ENCODE data around the gene PRKCA.

DNA sequence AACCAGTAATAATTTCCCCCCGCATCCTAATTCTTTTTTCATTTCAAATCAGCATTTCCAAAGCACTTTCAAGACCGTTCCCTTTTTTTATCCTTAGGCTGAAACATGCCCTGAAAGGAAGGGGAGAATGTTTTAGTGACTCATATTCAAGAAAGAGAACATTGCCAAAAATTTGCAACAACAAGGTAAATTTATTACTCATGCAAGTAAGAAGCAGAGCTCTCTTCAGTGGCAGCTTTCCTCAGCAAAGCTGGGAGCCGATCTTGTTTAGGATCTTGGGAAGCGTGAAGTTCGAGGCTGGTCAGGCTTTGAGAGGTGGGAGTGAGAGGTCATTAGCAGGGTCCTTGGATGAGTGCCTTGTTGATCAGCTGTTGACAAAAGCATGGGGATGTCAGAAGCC lies 129.5 kb downstream of the PRKCA start:
- TF ChIP-seq, protein P1, sequence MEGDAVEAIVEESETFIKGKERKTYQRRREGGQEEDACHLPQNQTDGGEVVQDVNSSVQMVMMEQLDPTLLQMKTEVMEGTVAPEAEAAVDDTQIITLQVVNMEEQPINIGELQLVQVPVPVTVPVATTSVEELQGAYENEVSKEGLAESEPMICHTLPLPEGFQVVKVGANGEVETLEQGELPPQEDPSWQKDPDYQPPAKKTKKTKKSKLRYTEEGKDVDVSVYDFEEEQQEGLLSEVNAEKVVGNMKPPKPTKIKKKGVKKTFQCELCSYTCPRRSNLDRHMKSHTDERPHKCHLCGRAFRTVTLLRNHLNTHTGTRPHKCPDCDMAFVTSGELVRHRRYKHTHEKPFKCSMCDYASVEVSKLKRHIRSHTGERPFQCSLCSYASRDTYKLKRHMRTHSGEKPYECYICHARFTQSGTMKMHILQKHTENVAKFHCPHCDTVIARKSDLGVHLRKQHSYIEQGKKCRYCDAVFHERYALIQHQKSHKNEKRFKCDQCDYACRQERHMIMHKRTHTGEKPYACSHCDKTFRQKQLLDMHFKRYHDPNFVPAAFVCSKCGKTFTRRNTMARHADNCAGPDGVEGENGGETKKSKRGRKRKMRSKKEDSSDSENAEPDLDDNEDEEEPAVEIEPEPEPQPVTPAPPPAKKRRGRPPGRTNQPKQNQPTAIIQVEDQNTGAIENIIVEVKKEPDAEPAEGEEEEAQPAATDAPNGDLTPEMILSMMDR (IDR thresholded peaks at IDR 0.05; ENCODE audit: low read depth, low read length, missing input control): no peak
- TF ChIP-seq YY1 (IDR thresholded peaks at IDR 0.05) (no peak), EGR1 (IDR thresholded peaks at IDR 0.05; ENCODE audit: low read depth in 2 of 2) (no peak), GABPA (IDR thresholded peaks at IDR 0.05 in 1 of 2, conservative IDR thresholded peaks at IDR 0.05 in 1 of 2) (no peak), FOXA1 (IDR thresholded peaks at IDR 0.05) (no peak), NR2F2 (IDR thresholded peaks at IDR 0.05) (no peak), JUND (IDR thresholded peaks at IDR 0.05) (no peak), TAF1 (conservative IDR thresholded peaks at IDR 0.05) (no peak), RAD21 (IDR thresholded peaks at IDR 0.05) (no peak), HNF4A (conservative IDR thresholded peaks at IDR 0.05) (no peak)
- TF ChIP-seq, protein P2, sequence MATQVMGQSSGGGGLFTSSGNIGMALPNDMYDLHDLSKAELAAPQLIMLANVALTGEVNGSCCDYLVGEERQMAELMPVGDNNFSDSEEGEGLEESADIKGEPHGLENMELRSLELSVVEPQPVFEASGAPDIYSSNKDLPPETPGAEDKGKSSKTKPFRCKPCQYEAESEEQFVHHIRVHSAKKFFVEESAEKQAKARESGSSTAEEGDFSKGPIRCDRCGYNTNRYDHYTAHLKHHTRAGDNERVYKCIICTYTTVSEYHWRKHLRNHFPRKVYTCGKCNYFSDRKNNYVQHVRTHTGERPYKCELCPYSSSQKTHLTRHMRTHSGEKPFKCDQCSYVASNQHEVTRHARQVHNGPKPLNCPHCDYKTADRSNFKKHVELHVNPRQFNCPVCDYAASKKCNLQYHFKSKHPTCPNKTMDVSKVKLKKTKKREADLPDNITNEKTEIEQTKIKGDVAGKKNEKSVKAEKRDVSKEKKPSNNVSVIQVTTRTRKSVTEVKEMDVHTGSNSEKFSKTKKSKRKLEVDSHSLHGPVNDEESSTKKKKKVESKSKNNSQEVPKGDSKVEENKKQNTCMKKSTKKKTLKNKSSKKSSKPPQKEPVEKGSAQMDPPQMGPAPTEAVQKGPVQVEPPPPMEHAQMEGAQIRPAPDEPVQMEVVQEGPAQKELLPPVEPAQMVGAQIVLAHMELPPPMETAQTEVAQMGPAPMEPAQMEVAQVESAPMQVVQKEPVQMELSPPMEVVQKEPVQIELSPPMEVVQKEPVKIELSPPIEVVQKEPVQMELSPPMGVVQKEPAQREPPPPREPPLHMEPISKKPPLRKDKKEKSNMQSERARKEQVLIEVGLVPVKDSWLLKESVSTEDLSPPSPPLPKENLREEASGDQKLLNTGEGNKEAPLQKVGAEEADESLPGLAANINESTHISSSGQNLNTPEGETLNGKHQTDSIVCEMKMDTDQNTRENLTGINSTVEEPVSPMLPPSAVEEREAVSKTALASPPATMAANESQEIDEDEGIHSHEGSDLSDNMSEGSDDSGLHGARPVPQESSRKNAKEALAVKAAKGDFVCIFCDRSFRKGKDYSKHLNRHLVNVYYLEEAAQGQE (IDR thresholded peaks at IDR 0.05): no peak
- TF ChIP-seq, protein P3, sequence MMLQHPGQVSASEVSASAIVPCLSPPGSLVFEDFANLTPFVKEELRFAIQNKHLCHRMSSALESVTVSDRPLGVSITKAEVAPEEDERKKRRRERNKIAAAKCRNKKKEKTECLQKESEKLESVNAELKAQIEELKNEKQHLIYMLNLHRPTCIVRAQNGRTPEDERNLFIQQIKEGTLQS (IDR thresholded peaks at IDR 0.05): no peak
- TF ChIP-seq, protein P4, sequence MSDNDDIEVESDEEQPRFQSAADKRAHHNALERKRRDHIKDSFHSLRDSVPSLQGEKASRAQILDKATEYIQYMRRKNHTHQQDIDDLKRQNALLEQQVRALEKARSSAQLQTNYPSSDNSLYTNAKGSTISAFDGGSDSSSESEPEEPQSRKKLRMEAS (IDR thresholded peaks at IDR 0.05): no peak
- TF ChIP-seq, protein P5, sequence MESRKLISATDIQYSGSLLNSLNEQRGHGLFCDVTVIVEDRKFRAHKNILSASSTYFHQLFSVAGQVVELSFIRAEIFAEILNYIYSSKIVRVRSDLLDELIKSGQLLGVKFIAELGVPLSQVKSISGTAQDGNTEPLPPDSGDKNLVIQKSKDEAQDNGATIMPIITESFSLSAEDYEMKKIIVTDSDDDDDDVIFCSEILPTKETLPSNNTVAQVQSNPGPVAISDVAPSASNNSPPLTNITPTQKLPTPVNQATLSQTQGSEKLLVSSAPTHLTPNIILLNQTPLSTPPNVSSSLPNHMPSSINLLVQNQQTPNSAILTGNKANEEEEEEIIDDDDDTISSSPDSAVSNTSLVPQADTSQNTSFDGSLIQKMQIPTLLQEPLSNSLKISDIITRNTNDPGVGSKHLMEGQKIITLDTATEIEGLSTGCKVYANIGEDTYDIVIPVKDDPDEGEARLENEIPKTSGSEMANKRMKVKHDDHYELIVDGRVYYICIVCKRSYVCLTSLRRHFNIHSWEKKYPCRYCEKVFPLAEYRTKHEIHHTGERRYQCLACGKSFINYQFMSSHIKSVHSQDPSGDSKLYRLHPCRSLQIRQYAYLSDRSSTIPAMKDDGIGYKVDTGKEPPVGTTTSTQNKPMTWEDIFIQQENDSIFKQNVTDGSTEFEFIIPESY (IDR thresholded peaks at IDR 0.05): no peak

All from liver (tissue), 3 donors.